HFFc6 (cell line): ENCODE data around the gene FAM20B. TPM values are rescaled to one million over a fixed set of nuclear protein-coding genes. Genes with fewer than 3 reads are reported as not detected.
"Not testable (repeated sequence)": the region's sequence is repeated elsewhere in the genome, so short reads cannot be mapped to it uniquely, and the experiment has no call there.

Source experiments
- DNase-seq: peaks from one replicate; pipeline ENCODE4 v3.0.0-alpha.2; 2018
- H3K27ac Mint-ChIP-seq: 2 replicates; pipeline ENCODE4 v1.8.0; 2020; ENCODE audit warnings: mild to moderate bottlenecking, mixed read lengths
- H3K27me3 Mint-ChIP-seq: 2 replicates; pipeline ENCODE4 v1.8.0; 2021; ENCODE audit warnings: mild to moderate bottlenecking, moderate library complexity, mixed read lengths; ENCODE audit not compliant: insufficient read depth
- H3K36me3 Mint-ChIP-seq: 2 replicates; pipeline ENCODE4 v1.8.0; 2021; ENCODE audit warnings: low read depth, mixed read lengths
- H3K4me1 Mint-ChIP-seq: 2 replicates; pipeline ENCODE4 v1.8.0; 2020; ENCODE audit warnings: low read depth, mixed read lengths
- H3K4me3 Mint-ChIP-seq: 2 replicates; pipeline ENCODE4 v1.8.0; 2020; ENCODE audit warnings: mild to moderate bottlenecking, moderate library complexity, mixed read lengths
- H3K9me3 Mint-ChIP-seq: 2 replicates; pipeline ENCODE4 v1.8.0; 2020; ENCODE audit warnings: mild to moderate bottlenecking, mixed read lengths
- total RNA-seq, 6 experiments: library from RNA; stranded (reverse); fragmentation: NEBNext Ultra II Directional; extraction: Animal tissue kit (Norgen Biotek cat#: 25700); gene quantifications; 2 replicates in 1 of 6; 3 replicates in 5 of 6; pipeline ENCODE4 v1.2.3, GENCODE V29; 2021
- TF ChIP-seq, protein P1 (sequence below): fragments of 200-600 bp; sonication (generic); IDR thresholded peaks from 2 replicates; pipeline ENCODE4 v1.5.0; 2021; ENCODE audit warnings: antibody characterized with exemption, mild to moderate bottlenecking

Gene FAM20B
- total RNA-seq, 6 experiments from 2014 or later, result 58.4 to 65.7 (median 61.5) TPM

DNA sequence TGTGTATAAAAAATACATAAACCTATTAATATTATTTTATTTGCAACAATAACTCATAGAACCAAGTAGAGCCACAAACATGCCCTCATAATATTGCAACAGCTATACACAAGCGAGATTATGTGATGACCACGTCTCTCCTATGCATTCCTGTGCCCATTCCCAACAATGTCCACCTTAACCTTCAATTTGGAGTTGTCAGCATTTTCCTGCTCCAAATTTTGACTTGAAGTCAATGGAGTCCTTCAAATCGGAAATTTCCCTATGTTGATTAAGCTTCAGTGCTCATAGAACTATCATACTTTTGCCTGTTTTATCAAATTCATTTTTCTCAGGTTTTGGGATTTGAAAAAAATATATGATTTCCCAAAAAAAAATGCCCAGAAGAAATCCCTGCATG lies 27.4 kb upstream of the FAM20B start:
- DNase-seq, result no peak
- peaks cover 6% of the 10 kb centered on the region; the same call in 1 of the 2 replicates for H3K36me3 Mint-ChIP-seq
- H3K4me3 Mint-ChIP-seq, result no peak overlapping the region
- TF ChIP-seq, protein P1, sequence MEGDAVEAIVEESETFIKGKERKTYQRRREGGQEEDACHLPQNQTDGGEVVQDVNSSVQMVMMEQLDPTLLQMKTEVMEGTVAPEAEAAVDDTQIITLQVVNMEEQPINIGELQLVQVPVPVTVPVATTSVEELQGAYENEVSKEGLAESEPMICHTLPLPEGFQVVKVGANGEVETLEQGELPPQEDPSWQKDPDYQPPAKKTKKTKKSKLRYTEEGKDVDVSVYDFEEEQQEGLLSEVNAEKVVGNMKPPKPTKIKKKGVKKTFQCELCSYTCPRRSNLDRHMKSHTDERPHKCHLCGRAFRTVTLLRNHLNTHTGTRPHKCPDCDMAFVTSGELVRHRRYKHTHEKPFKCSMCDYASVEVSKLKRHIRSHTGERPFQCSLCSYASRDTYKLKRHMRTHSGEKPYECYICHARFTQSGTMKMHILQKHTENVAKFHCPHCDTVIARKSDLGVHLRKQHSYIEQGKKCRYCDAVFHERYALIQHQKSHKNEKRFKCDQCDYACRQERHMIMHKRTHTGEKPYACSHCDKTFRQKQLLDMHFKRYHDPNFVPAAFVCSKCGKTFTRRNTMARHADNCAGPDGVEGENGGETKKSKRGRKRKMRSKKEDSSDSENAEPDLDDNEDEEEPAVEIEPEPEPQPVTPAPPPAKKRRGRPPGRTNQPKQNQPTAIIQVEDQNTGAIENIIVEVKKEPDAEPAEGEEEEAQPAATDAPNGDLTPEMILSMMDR, result no peak
- H3K27ac Mint-ChIP-seq, result no peak overlapping the region
- peaks cover 9% of the 10 kb centered on the region for H3K4me1 Mint-ChIP-seq
- peaks cover 8% of the 10 kb centered on the region for H3K27me3 Mint-ChIP-seq
- H3K9me3 Mint-ChIP-seq, result no peaks in the 10 kb centered on the region; the same call in 1 of the 2 replicates

DNA sequence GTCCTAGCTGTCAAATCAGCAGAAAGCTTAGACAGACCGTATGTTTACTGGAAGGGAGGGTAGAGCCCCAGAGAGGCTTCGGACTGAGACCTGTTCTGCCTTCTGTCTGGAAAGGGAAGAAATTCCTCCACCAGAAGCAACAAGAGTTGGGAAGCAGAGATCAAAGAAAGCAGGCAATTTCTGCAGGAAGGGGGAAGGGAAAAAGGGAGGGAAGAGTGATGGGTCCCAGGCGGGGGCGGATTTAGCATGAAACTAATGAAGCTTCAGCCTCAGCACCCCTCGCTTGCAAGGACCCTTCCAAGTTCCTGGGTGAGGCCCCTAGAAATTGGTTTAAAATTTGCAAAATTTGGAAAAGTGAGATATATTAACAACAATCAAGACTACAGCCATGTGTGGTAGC lies 26.6 kb upstream of the FAM20B start:
- Mint-ChIP-seq H3K4me3 (no peak overlapping the region), H3K36me3 (peaks cover 6% of the 10 kb centered on the region; the same call in 1 of the 2 replicates), H3K9me3 (no peaks in the 10 kb centered on the region; the same call in 1 of the 2 replicates), H3K27ac (no peak overlapping the region), H3K27me3 (peaks cover 5% of the 10 kb centered on the region; the same call in 1 of the 2 replicates), H3K4me1 (peaks cover 9% of the 10 kb centered on the region)
- TF ChIP-seq, protein P1, result no peak
- DNase-seq, result no peak

DNA sequence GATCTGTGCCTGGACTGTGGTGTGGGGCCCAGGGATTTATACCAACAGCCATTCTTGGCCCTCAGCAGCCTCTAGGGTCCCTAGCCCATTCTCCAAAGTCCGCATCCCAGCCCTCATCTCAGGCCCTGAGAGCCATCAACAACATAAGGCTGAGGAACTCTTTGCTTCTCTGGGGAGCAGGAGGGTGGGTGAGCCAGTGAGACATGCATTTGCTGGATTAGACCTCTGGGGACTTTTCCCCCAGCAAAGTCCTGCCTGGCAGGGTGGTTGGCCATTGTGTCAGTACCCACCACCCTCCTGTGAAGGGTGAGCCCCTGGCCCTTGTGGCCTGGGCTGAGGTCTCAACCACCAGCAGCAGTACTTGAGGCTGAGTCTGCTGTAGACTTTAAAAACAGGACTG lies 24.2 kb upstream of the FAM20B start:
- Mint-ChIP-seq H3K27me3 (no peaks in the 10 kb centered on the region; the same call in 1 of the 2 replicates), H3K4me3 (no peak overlapping the region), H3K9me3 (no peaks in the 10 kb centered on the region), H3K36me3 (no peaks in the 10 kb centered on the region), H3K27ac (no peak overlapping the region), H3K4me1 (peaks cover 9% of the 10 kb centered on the region)
- TF ChIP-seq, protein P1, result no peak
- no peak for DNase-seq

DNA sequence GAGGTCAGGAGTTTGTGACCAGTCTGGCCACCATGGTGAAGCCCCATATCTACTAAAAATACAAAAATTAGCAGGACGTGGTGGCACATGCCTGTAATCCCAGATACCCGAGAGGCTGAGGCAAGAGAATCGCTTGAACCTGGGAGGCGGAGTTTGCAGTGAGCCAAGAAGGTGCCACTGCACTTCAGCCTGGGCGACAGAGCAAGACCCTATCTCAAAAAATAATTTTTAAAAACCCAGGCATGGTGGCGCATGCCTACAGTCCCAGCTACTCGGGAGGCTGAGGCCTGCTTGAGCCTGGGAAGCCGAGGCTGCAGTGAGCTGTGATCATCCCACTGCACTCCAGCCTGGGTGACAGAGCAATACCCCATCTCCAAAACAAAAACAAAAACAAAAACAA lies 23.6 kb upstream of the FAM20B start:
- H3K27ac Mint-ChIP-seq, H3K36me3 Mint-ChIP-seq, H3K4me1 Mint-ChIP-seq, DNase-seq, H3K4me3 Mint-ChIP-seq, H3K27me3 Mint-ChIP-seq, H3K9me3 Mint-ChIP-seq: not testable (repeated sequence)

DNA sequence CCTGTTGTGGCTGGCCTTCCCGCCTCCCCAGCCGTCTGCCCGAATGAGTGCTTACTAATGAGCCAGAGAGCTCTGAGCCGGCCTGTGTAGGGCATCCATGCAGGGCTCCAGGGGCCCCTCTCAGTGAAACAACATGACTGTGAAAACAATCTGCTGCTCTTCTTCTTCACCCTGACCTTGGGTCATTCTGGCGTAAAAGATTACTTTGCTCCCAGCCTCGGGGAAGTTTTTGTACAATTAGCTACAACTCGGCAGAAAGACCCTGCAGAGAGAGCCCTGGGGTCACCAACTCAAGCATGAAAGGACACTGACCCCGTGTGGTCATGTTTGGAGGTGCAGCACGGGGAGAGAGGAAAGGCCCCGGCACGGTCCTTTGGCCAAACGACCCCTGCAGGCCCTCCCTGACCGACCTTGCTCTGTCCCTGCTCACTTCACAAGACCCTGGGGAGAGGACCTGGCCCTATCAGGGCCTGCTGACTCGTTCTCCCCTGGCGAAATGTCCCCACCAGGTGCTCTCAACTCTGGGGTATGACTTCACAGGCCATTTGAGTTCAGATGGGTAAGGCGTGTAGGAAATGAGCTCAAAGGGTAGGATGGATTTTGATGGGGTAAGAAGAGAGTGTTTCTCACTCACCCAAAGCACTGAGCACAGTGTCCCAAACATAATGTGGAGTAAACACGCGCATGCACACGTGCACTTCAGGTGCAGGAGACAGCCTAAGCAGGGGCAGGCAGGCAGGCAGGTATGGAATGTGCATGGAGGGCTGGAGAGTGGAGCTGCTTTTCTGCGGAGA lies 22.9 kb upstream of the FAM20B start:
- H3K4me3 Mint-ChIP-seq, result peak overlapping the region; percentile 58
- TF ChIP-seq, protein P1, result peak; percentile 99
- no peak overlapping the region; the same call in 1 of the 2 replicates for H3K27ac Mint-ChIP-seq
- H3K36me3 Mint-ChIP-seq, result no peaks in the 10 kb centered on the region
- H3K4me1 Mint-ChIP-seq, result peaks cover 9% of the 10 kb centered on the region
- peak; percentile 25 for DNase-seq
- H3K9me3 Mint-ChIP-seq, result no peaks in the 10 kb centered on the region
- no peaks in the 10 kb centered on the region; the same call in 1 of the 2 replicates for H3K27me3 Mint-ChIP-seq

DNA sequence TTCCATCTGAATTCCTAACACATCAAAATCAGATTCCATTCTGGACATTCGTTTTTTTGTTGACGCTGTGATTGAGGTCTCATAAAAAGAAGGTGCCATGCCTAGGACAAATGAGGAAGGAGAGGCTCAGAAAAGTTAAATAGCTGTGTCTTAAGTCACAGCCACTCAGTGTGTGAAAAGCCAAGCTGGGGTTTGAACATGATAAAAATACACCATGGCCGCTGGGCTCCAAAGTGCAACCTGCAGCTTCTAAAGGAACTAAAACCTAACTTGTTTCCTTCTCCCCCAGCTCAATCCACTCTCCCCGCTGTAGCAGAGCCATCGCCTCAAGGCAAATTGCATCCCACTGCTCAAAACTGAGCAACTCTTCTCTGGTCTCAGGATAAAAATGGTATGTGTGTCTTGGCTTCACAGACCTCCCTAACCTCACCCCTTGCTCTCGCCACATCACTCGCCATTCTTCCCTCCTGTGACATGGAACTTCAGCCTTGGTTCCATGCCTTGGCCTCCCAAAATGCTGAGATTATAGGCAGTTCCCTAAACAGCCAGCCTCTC lies 22.1 kb upstream of the FAM20B start:
- DNase-seq, result no peak
- Mint-ChIP-seq H3K9me3 (no peaks in the 10 kb centered on the region), H3K27ac (no peak overlapping the region), H3K36me3 (no peaks in the 10 kb centered on the region), H3K4me3 (no peak overlapping the region), H3K27me3 (no peaks in the 10 kb centered on the region; the same call in 1 of the 2 replicates), H3K4me1 (peaks cover 11% of the 10 kb centered on the region)
- TF ChIP-seq, protein P1, result no peak
